Hematopoietic multipotent progenitor cell (in vitro differentiated cells): ENCODE data around the gene MYO15A. TPM values are rescaled to one million over a fixed set of nuclear protein-coding genes. Genes with fewer than 3 reads are reported as not detected.

Source experiments
- total RNA-seq: library from RNA; depleted of rRNA; stranded (reverse); fragments of >200 nt; gene quantifications from one replicate; pipeline ENCODE4 v1.2.3, GENCODE V29; 2012

The MYO15A gene
- total RNA-seq, 1 donor = 1.6 TPM

Other genes with a start within 250 kb of the MYO15A start
- 23.4 TPM for gene TOM1L2, start 136.4 kb upstream of the MYO15A start, total RNA-seq
- 1.3 TPM for gene DRC3, start 135.9 kb upstream of the MYO15A start, total RNA-seq
- 40.1 TPM for gene ATPAF2, start 69.6 kb upstream of the MYO15A start, total RNA-seq
- 5.9 TPM for gene GID4, start 69.3 kb upstream of the MYO15A start, total RNA-seq
- 44.7 TPM for gene DRG2, start 20.8 kb upstream of the MYO15A start, total RNA-seq
- 104 TPM for gene ALKBH5, start 75.1 kb downstream of the MYO15A start, total RNA-seq
- gene LLGL1, start 116.9 kb downstream of the MYO15A start, total RNA-seq = 34.5 TPM
- gene FLII, start 150.0 kb downstream of the MYO15A start, total RNA-seq = 378 TPM
- 33.7 TPM for gene MIEF2, start 151.9 kb downstream of the MYO15A start, total RNA-seq
- gene TOP3A, start 206.2 kb downstream of the MYO15A start, total RNA-seq = 38.8 TPM
- 30.2 TPM for gene SMCR8, start 206.5 kb downstream of the MYO15A start, total RNA-seq